SK-N-SH (cell line): ENCODE measurements around the gene ITGAV. TPM values are rescaled to one million over a fixed set of nuclear protein-coding genes. Genes with fewer than 3 reads are reported as not detected.

Experiments used
- CTCF ChIA-PET: fragments of 300-600, 350-600 bp; formaldehyde crosslinking; extraction: SDS; loops from one replicate; lab custom pipeline; 2021; lab: Yijun Ruan, JAX
- POLR2A ChIA-PET: fragments of 350-600 bp; sonication (Branson Sonifier 250); formaldehyde crosslinking; extraction: SDS; loops from one replicate; lab custom pipeline; 2020; ENCODE audit warnings: antibody characterized with exemption, inconsistent platforms; lab: Yijun Ruan, JAX
- DNase-seq: peaks from one replicate; pipeline ENCODE4 v3.0.0; 2012
- H2AFZ ChIP-seq: fragments of 200-600 bp; sonication (generic); 2 replicates; pipeline ENCODE4 v1.8.1; 2016; ENCODE audit warnings: antibody characterized with exemption, mild to moderate bottlenecking, low read depth
- H3F3A ChIP-seq: fragments of 200-600 bp; sonication (generic); replicated peaks from 2 replicates; pipeline ENCODE3; 2016; ENCODE audit warnings: antibody characterized with exemption, mild to moderate bottlenecking; ENCODE audit not compliant: insufficient read depth
- H3K27ac ChIP-seq, 2 experiments: fragments of 200-500 bp in 1 of 2; fragments of 200-600 bp in 1 of 2; sonication (Bioruptor generic) in 1 of 2; sonication (generic), shearing (Covaris generic) in 1 of 2; 2 replicates each; pipeline versions ENCODE4 v1.5.1 to v1.6.1; 2014 to 2016; ENCODE audit warnings: low read depth in 2 of 2, inconsistent platforms in 1 of 2, low read length in 1 of 2, mild to moderate bottlenecking in 1 of 2, mixed read lengths in 1 of 2
- H3K27me3 ChIP-seq: fragments of 200-600 bp; sonication (generic), shearing (Covaris generic); 2 replicates; pipeline ENCODE4 v1.6.1; 2016; ENCODE audit warnings: mixed run types; ENCODE audit not compliant: insufficient read depth
- H3K36me3 ChIP-seq, 2 experiments: fragments of 200-500 bp in 1 of 2; fragments of 200-600 bp in 1 of 2; sonication (Bioruptor generic) in 1 of 2; sonication (generic) in 1 of 2; replicated peaks in 1 of 2; 2 replicates each; pipeline versions ENCODE3 to v1.5.1; 2014 to 2016; ENCODE audit warnings: low read length in 1 of 2, mild to moderate bottlenecking in 1 of 2; ENCODE audit not compliant: insufficient read depth in 2 of 2, control insufficient read depth in 1 of 2
- H3K4me1 ChIP-seq, 2 experiments: fragments of 200-500 bp in 1 of 2; fragments of 200-600 bp in 1 of 2; sonication (Bioruptor generic) in 1 of 2; sonication (generic), shearing (Covaris generic) in 1 of 2; 2 replicates each; pipeline versions ENCODE4 v1.5.1 to v1.6.1; 2014 to 2016; ENCODE audit warnings: low read depth in 1 of 2, low read length in 1 of 2, mixed run types in 1 of 2; ENCODE audit not compliant: insufficient read depth in 2 of 2, control insufficient read depth in 1 of 2
- H3K4me2 ChIP-seq: fragments of 200-600 bp; sonication (generic), shearing (Covaris generic); 2 replicates; pipeline ENCODE4 v1.6.1; 2017; ENCODE audit warnings: mixed run types
- H3K4me3 ChIP-seq, 2 experiments: fragments of 200-500 bp in 1 of 2; fragments of 200-600 bp in 1 of 2; sonication (Bioruptor generic) in 1 of 2; sonication (generic), shearing (Covaris generic) in 1 of 2; 2 replicates each; pipeline versions ENCODE4 v1.5.1 to v1.8.1; 2014 to 2016; ENCODE audit warnings: low read depth in 2 of 2, inconsistent platforms in 1 of 2, low read length in 1 of 2, mild to moderate bottlenecking in 1 of 2, mixed read lengths in 1 of 2, moderate library complexity in 1 of 2
- H3K79me2 ChIP-seq: fragments of 200-600 bp; sonication (generic); 2 replicates; pipeline ENCODE4 v1.8.1; 2017; ENCODE audit warnings: mild to moderate bottlenecking; ENCODE audit not compliant: insufficient read depth
- H3K9ac ChIP-seq: fragments of 200-600 bp; sonication (generic); 2 replicates; pipeline ENCODE4 v1.6.1; 2017; ENCODE audit warnings: mixed run types
- H3K9me2 ChIP-seq: fragments of 200-600 bp; sonication (generic); 2 replicates; pipeline ENCODE4 v1.6.1; 2017; ENCODE audit warnings: mixed run types
- H3K9me3 ChIP-seq: fragments of 200-600 bp; sonication (generic); 2 replicates; pipeline ENCODE4 v1.6.1; 2017; ENCODE audit warnings: mixed run types, mild to moderate bottlenecking, moderate library complexity
- H4K20me1 ChIP-seq: fragments of 200-600 bp; sonication (generic); 2 replicates; pipeline ENCODE4 v1.6.1; 2017; ENCODE audit warnings: mild to moderate bottlenecking, mixed run types; ENCODE audit not compliant: insufficient read depth
- CTCF ChIP-seq: fragments of 200-600 bp; sonication (generic); IDR thresholded peaks from 2 replicates; pipeline ENCODE4 v1.6.1; 2017; ENCODE audit warnings: antibody characterized with exemption, mild to moderate bottlenecking, moderate library complexity
- EP300 ChIP-seq, 2 experiments: IDR thresholded peaks; 2 replicates each; pipeline versions ENCODE4 v1.4.0 to v1.6.1; 2012; ENCODE audit warnings: borderline replicate concordance in 1 of 2, low read depth in 1 of 2, low read length in 1 of 2
- EZH2phosphoT487 ChIP-seq: fragments of 200-600 bp; sonication (generic); IDR thresholded peaks from 2 replicates; pipeline ENCODE4 v1.6.1; 2017; ENCODE audit warnings: low read depth, mixed run types, mild to moderate bottlenecking, antibody characterized with exemption, moderate library complexity, borderline replicate concordance
- FOXJ3 ChIP-seq: sonication (generic); formaldehyde crosslinking; IDR thresholded peaks from 2 replicates; pipeline ENCODE4 v1.5.1; 2020; ENCODE audit warnings: mild to moderate bottlenecking, missing genetic modification reagents
- FOXM1 ChIP-seq: IDR thresholded peaks from 2 replicates; pipeline ENCODE4 v1.4.0; 2012; ENCODE audit warnings: low read depth, mild to moderate bottlenecking
- GABPA ChIP-seq: IDR thresholded peaks from 2 replicates; pipeline ENCODE4 v1.4.0; 2012; ENCODE audit warnings: low read depth, mild to moderate bottlenecking
- MEF2A ChIP-seq: IDR thresholded peaks from 2 replicates; pipeline ENCODE4 v1.4.0; 2012; ENCODE audit warnings: low read depth, borderline replicate concordance
- NFIC ChIP-seq: IDR thresholded peaks from 2 replicates; pipeline ENCODE4 v1.4.0; 2012; ENCODE audit warnings: borderline replicate concordance
- PBX3 ChIP-seq: IDR thresholded peaks from 2 replicates; pipeline ENCODE4; 2012
- REST ChIP-seq: IDR thresholded peaks from 2 replicates; pipeline ENCODE4 v1.6.1; 2012; ENCODE audit warnings: mild to moderate bottlenecking, low read depth, low read length, moderate library complexity
- RFX5 ChIP-seq: IDR thresholded peaks from 2 replicates; pipeline ENCODE4 v1.6.1; 2012; ENCODE audit warnings: mild to moderate bottlenecking, improper control_type of control experiment, low read length
- SIN3A ChIP-seq: IDR thresholded peaks from 2 replicates; pipeline ENCODE4 v1.6.1; 2012; ENCODE audit warnings: low read depth, mild to moderate bottlenecking, low read length, moderate library complexity, borderline replicate concordance
- USF1 ChIP-seq: IDR thresholded peaks from 2 replicates; pipeline ENCODE4 v1.4.0; 2012; ENCODE audit warnings: low read depth, borderline replicate concordance
- USF2 ChIP-seq: fragments of 150-350 bp; IDR thresholded peaks from 2 replicates; pipeline ENCODE4 v1.6.1; 2017; ENCODE audit warnings: antibody characterized with exemption, low read length, low read depth, borderline replicate concordance
- WGBS: methylation state at CpG from one replicate; pipeline ENCODE4 v1.1.6; 2017; ENCODE audit warnings: low lambda C conversion rate; 5-methylcytosine and 5-hydroxymethylcytosine counted together
- polyA plus RNA-seq, 3 experiments: library from polyadenylated mRNA; depleted of rRNA; stranded (reverse); fragments of >200 nt; gene quantifications; 2 replicates each; pipeline ENCODE4 v1.2.3, GENCODE V29; 2012

ITGAV gene
- polyA plus RNA-seq, 1 of the 3 experiments (the other 2 are of a cell fraction): 24.3 TPM

GRCh38 chr2:186542002-186542401 lies 47.9 kb upstream of the ITGAV start:
- Histone ChIP-seq H3K9ac (no peak overlapping the region), H3K4me1 (peaks cover 0 to 31% of the 10 kb centered on the region in 2 experiments; a peak in 3 of 4 replicates), H3K27ac (no peak overlapping the region), H3K4me3 (no peak overlapping the region), H3K36me3 (no peaks in the 10 kb centered on the region), H3K9me3 (no peaks in the 10 kb centered on the region), H2AFZ (no peak overlapping the region), H4K20me1 (no peaks in the 10 kb centered on the region; the same call in 1 of the 2 replicates), H3K27me3 (no peaks in the 10 kb centered on the region), H3F3A (peaks cover 34% of the 10 kb centered on the region), H3K4me2 (no peak overlapping the region), H3K9me2 (no peaks in the 10 kb centered on the region), H3K79me2 (no peaks in the 10 kb centered on the region)
- TF ChIP-seq EP300 (IDR thresholded peaks at IDR 0.05; ENCODE audit: borderline replicate concordance in 1 of 2, low read depth in 1 of 2, low read length in 1 of 2): no peak
- TF ChIP-seq GABPA: no peak
- TF ChIP-seq MEF2A: no peak
- no peak for TF ChIP-seq REST
- no peak for TF ChIP-seq EZH2phosphoT487
- no peak for TF ChIP-seq SIN3A
- TF ChIP-seq USF1: no peak
- TF ChIP-seq FOXJ3: no peak
- no peak for TF ChIP-seq USF2
- TF ChIP-seq CTCF: no peak
- no peak for TF ChIP-seq FOXM1
- no peak for TF ChIP-seq PBX3
- TF ChIP-seq RFX5: no peak
- TF ChIP-seq NFIC: no peak
- no peak for DNase-seq
- ChIA-PET CTCF (interaction anchor here (1.3 kb wide), 1 partner anchor 11 kb away, joined by 4 read pairs; no protein-coding TSS in a partner anchor), POLR2A (no interaction called here)
- 81% methylated on average over 4 of the region's 4 CpGs for WGBS
